ENCODE results near the gene SYP. TPM values are rescaled to one million over a fixed set of nuclear protein-coding genes. Genes with fewer than 3 reads are reported as not detected.

SYP gene
- total and polyA plus RNA-seq, 2 experiments from 2014 or later: 1.4 to 2.1 TPM

GRCh38 chrX:49165901-49166881 lies 33.8 kb downstream of the SYP start:
- 60% methylated on average over 58 of the region's 61 CpGs for WGBS (ENCODE audit: low lambda C conversion rate, missing lambda C conversion rate)
- Histone ChIP-seq H3K27me3 (no peaks in the 10 kb centered on the region), H3K9me3 (ENCODE audit: low read depth) (no peaks in the 10 kb centered on the region), H3K79me2 (no peaks in the 10 kb centered on the region), H3K4me1 (ENCODE audit: insufficient read depth) (peaks cover 10% of the 10 kb centered on the region), H3K36me3 (replicated peaks; ENCODE audit: insufficient read depth, low read depth) (no peaks in the 10 kb centered on the region), H3K4me3 (no peak overlapping the region), H3K9me2 (replicated peaks; ENCODE audit: insufficient read depth) (no peaks in the 10 kb centered on the region), H2AFZ (no peak overlapping the region), H4K20me1 (ENCODE audit: insufficient read depth, poor library complexity, severe bottlenecking) (no peaks in the 10 kb centered on the region), H3K27ac (peak overlapping the region; percentile 95), H3K4me2 (peak overlapping the region; percentile 77)
- TF ChIP-seq CTCF (IDR thresholded peaks at IDR 0.05; ENCODE audit: poor library complexity) (peak; percentile 31), EZH2phosphoT487 (IDR thresholded peaks at IDR 0.05; ENCODE audit: low read depth, severe bottlenecking, unreplicated experiment) (no peak), EZH2 (IDR thresholded peaks at IDR 0.05; ENCODE audit: borderline replicate concordance) (no peak)
- peak; percentile 88 for DNase-seq (ENCODE audit: low spot score)

GRCh38 chrX:49164589-49165360 lies 35.2 kb downstream of the SYP start:
- WGBS (ENCODE audit: low lambda C conversion rate, missing lambda C conversion rate): 90% methylated on average over 31 of the region's 31 CpGs
- Histone ChIP-seq H3K4me3 (no peak overlapping the region), H3K79me2 (no peaks in the 10 kb centered on the region), H2AFZ (no peak overlapping the region), H3K27ac (peak overlapping the region; percentile 93), H3K4me2 (peak overlapping the region; percentile 70), H3K36me3 (replicated peaks; ENCODE audit: insufficient read depth, low read depth) (no peaks in the 10 kb centered on the region), H3K9me2 (replicated peaks; ENCODE audit: insufficient read depth) (no peaks in the 10 kb centered on the region), H4K20me1 (ENCODE audit: insufficient read depth, poor library complexity, severe bottlenecking) (no peaks in the 10 kb centered on the region), H3K4me1 (ENCODE audit: insufficient read depth) (peaks cover 10% of the 10 kb centered on the region), H3K27me3 (no peaks in the 10 kb centered on the region), H3K9me3 (ENCODE audit: low read depth) (no peaks in the 10 kb centered on the region)
- no peak for TF ChIP-seq EZH2 (IDR thresholded peaks at IDR 0.05; ENCODE audit: borderline replicate concordance)
- no peak for TF ChIP-seq EZH2phosphoT487 (IDR thresholded peaks at IDR 0.05; ENCODE audit: low read depth, severe bottlenecking, unreplicated experiment)
- no peak for TF ChIP-seq CTCF (IDR thresholded peaks at IDR 0.05; ENCODE audit: poor library complexity)
- no peak for DNase-seq (ENCODE audit: low spot score)

GRCh38 chrX:49163555-49164419 lies 36.2 kb downstream of the SYP start:
- DNase-seq (ENCODE audit: low spot score): peak; percentile 89
- H2AFZ ChIP-seq: peak overlapping the region; percentile 83
- no peaks in the 10 kb centered on the region for H4K20me1 ChIP-seq (ENCODE audit: insufficient read depth, poor library complexity, severe bottlenecking)
- no peaks in the 10 kb centered on the region for H3K36me3 ChIP-seq (replicated peaks; ENCODE audit: insufficient read depth, low read depth)
- peak overlapping the region; percentile 93 for H3K27ac ChIP-seq
- H3K9me2 ChIP-seq (replicated peaks; ENCODE audit: insufficient read depth): no peaks in the 10 kb centered on the region
- WGBS (ENCODE audit: low lambda C conversion rate, missing lambda C conversion rate): 53% methylated on average over 50 of the region's 69 CpGs
- no peaks in the 10 kb centered on the region for H3K27me3 ChIP-seq
- no peaks in the 10 kb centered on the region for H3K9me3 ChIP-seq (ENCODE audit: low read depth)
- TF ChIP-seq EZH2 (IDR thresholded peaks at IDR 0.05; ENCODE audit: borderline replicate concordance) (no peak), CTCF (IDR thresholded peaks at IDR 0.05; ENCODE audit: poor library complexity) (peak; percentile 55), EZH2phosphoT487 (IDR thresholded peaks at IDR 0.05; ENCODE audit: low read depth, severe bottlenecking, unreplicated experiment) (no peak)
- H3K79me2 ChIP-seq: no peaks in the 10 kb centered on the region
- no peak overlapping the region for H3K4me3 ChIP-seq
- peaks cover 10% of the 10 kb centered on the region for H3K4me1 ChIP-seq (ENCODE audit: insufficient read depth)
- H3K4me2 ChIP-seq: peak overlapping the region; percentile 70

Data from hepatocyte (in vitro differentiated cells).